Measurements from ENCODE around the gene PADI3.
"Not testable (repeated sequence)": the region's sequence is repeated elsewhere in the genome, so short reads cannot be mapped to it uniquely, and the experiment has no call there.

Gene PADI3

DNA sequence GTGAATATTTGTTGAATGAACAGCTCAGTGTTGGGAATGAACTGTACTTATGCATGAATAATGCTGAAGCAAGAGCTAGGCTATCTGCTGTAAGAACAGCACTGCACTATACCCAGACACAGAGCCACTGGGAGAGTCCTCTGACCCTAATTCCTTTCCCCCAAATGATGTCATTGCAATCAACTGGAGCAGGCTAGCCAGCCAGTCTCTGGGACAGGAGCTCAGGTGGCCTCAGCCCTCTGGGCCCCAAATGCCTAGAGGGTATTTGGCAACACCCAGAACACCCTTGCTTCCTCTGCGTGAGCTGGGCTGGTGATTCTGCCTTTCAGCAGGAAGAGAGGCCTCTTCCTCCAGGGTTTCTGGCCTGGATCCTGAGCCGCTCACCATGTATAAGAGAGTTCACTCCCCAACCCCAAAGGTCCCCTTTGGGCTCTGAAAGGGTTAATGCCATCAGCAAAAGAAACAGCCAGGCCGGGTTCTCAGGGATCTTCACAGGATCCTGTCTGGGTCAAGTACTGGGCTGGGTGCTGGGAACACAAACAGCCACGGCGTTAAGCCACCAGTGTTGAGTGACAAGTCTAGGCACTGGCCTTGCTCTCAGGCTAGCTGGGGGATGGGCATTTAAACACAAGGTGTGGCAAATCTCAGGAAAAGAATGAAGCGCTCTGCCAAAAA lies 55.4 kb downstream of the PADI3 start:
- no peak for DNase-seq (ENCODE audit: low read depth)

DNA sequence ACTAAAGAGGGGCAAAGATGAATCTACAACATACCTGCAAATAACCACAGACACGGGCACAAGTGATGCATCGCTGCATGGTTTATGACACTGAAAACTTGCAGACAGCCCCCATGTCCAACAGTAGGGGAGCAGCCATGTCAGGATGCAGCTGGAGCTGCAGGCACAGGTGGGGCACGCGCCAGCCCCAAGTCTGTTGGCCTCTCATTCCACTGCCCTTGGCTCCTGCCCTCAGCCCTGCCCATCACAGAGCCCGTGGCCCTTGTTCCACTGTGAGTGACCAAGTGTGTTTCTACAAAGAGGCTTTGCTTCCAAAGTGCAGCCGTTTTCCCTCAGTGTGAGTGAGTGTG lies 55.9 kb downstream of the PADI3 start:
- DNase-seq (ENCODE audit: low read depth): no peak

DNA sequence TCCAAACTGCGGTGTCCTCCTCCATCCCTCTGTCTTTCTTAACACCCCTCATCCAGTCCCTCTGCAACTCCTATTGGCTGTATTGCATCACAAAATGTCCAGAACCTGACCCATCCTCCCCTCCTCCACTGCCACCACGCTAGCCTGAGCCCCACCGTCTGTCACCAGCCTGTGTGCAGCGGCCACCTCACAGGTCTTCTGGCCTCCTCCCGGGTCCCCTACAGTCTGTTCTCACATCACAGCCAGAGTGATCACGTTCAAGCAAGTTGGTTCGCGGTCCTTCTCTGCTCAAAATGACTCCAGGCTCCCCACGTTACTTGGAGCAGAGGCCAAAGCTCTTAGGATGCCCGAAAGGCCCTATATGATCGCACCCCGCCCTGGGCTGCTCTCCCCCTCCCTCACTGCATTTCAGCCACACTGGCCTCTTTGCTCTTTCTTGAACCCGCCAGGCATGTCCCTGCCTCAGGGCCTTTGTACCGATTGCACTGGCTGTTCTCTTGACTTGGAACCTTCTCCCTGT lies 56.7 kb downstream of the PADI3 start:
- DNase-seq (ENCODE audit: low read depth): no peak

DNA sequence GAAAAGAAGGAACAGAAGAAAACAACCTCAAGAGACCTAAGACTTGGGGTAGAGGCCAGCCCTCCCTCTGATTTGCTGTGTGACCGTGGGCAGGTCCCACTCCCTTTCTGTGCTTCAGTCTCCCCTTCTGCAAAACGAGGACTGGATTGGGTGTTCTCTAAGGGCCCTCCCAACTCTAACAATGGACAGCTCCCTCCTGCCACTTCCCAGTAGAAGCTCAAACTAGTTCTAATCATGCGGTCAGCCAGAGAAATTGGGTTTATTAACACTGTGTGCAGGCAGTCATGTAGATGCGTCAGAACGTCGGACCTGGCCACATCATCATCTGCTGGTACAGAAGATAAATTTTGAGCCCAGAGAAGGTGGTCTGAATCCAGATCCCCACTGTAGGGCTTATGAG lies 57.5 kb downstream of the PADI3 start:
- DNase-seq (ENCODE audit: low read depth): no peak

DNA sequence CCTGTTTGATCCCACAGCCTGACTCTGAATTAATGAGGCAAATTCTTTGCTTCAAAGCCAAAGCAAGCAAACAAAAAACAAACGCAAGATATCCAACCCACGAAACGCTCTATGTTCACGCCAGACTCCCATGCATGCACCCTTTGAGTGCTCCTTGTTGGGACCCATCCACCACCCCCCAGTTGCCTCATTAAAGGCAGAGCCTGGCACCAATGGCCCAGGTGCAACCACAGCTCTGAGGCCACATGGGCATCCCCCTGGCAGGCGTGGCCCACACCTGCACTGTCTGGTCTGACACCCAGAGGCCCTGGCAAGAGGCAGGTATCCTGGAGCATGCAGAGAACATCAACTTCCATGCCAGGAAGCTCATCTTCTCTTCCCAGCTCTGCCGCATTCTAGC lies 58.0 kb downstream of the PADI3 start:
- DNase-seq (ENCODE audit: low read depth): no peak

DNA sequence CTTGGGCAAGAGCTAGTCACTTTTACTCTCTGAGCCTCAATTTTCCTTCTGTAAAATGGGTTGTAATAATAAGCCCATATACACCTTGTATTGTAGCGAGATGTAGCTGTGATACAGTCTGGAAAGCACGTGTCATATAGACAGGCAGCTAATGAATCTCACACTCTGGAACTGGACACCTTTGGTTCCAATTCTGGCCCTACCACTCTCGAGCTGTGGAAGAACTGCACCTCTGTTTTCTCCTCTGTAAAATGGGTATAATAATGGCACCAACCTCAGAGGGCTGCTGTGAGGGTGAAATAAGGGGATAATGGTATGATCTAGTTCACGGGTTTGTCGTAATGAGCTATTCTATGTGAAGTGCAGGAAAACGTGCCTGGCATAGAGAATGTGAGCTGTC lies 58.4 kb downstream of the PADI3 start:
- DNase-seq (ENCODE audit: low read depth): no peak

DNA sequence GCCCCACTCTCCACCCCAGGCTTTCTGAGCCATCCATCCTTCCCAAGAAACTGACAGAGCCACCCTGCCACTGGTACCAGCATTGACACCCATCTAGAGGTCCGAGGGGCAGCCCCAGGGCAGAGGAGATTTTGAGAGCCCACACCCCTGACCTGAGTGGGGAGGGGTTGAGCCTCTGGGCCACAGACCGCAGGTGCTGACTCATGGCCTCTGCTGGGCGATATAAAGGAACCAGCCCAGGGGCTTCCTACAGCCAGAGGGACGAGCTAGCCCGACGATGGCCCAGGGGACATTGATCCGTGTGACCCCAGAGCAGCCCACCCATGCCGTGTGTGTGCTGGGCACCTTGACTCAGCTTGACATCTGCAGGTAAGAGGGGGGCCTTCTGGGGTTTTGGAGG lies 59.0 kb downstream of the PADI3 start, which contains the start of gene PADI4:
TSS of gene PADI4 (plus strand) at position 252 of the 400 bp plus-strand sequence. CDS start at position 278, 26 bp downstream.
- no peak for DNase-seq (ENCODE audit: low read depth)

DNA sequence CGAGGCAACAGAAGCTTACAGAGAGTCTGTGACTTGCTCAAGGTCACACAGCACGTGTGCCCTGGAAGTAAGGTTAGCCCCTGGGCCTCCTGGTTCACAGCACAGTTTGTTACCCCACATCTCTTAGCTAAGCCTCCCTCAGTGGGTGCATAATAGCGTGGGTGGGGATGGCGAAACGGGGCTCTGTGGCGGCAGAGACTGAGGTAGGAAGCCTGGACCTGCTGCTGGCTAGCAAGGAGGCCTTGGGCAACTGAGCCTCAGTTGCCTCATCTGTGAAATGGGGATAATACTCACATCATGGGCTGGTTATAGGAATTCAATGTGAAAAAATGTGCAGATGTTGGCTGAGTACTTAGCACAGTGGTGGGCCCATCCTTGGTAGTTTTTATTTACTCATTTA lies 59.7 kb downstream of the PADI3 start:
- no peak for DNase-seq (ENCODE audit: low read depth)

DNA sequence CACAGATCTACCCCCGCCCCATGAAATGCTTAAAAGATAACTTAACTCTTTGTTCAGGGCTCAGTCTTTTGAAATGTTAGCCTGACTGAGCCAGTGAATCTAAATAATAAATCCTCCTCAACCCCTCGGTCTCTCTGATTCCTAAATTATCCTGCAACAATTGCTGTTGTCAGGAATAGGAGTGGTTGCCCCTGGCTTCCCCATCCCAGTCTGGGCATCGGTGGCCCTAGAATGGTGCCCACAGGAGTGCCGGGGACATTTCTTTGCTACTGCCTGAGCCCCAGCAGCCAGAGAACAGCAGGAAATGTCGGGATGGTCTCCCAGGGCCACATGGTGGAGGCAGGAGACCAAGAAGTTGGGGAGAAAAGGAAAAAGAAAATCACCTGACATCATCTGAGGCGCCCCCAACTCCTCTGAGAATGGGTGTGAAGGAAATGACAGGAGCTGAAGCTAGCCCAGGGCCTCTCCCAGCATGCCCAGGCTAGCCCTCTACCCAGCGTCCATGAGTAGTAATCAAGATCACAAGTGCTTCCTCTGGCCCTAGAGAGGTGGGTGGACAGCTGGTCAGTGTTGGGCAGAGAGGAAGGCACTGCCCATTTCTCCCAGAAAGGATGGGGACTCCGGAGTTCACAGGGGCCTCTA lies 60.6 kb downstream of the PADI3 start:
- DNase-seq (ENCODE audit: low read depth): no peak

DNA sequence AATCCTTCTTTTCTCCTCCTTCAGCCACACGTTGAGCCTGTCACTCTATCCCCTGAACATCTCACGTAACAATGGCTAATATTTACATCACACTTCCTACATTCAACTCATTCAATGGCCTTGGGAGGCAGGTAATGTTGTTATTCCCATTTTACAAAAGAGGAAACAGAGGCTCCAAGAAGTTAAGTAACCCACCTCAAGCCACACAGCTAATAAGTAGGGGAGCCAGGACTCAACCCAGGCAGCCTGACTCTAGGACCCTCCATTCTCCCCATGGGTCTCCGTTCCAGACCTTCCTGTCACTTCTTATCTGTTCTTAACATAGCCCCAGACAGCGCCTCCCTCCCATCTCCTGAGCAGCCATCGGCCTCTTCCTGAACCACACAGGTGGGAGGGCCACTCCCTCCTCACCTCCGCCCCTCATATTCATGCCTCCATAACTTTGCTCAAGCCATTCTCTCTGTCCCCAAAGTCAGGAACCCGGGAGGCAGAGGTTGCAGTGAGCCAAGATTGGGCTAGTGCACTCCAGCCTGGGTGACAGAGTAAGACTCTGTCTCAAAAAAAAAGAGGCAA lies 61.3 kb downstream of the PADI3 start:
- DNase-seq (ENCODE audit: low read depth): no peak

DNA sequence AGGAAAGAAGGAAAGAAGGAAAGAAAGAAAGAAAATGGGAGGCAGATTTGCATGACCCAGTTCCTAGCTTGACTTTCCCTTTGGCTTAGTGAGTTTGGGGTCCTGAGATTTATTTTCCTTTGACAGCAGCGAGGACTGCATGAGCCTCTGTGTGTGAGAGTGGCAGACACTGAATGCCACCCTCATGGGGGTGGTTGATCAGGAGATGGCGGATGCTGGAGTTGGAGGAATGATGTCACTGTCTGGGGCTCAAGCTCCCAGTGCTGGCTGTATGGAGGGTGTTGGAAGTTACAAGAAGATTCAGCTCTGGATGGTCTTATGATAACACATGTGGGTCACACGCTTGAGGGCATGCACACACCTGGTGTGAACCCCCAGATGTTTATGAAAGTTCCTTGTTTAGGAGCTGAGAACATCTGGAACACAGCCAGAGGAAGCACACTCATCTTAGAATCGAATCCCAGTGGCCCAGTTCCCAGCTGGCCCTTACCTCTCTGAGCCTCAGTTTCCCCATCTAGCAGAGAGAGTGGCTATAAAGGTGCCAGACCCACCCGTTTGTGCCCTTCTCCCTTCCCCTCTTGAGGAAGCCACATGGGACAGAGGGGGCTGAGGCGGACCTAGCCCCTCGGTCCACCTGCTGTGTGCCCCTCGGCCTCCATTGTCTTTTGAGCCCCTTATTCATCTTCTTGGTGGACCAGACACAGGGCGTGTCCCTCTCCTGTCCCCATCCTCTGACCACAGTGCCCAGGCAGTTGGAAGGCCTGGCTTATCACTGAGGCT lies 64.8 kb downstream of the PADI3 start:
- DNase-seq (ENCODE audit: low read depth): no peak

DNA sequence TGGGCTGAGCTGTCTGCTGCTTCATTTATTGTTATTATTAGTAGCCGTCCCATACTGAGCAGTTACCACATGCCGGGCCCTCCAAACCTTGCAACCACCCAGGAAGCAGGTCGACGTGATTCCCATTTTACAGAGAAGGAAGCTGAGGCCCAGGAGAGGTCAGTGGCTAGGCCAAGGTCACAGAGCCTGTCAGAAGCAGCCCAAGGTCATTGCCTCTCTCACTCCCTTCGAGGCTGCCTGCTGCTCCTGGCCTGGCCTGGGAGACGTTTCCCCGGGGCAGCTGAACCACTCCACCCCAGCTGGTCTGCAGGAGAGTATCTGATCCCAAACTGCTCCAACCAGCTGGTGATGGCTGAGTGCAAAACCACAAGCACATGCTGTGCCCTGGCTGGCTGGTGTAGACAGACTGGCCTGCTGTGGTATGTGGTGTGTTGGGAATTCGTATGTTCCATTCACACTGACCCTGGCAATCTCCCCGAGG lies 65.6 kb downstream of the PADI3 start:
- DNase-seq (ENCODE audit: low read depth): no peak

DNA sequence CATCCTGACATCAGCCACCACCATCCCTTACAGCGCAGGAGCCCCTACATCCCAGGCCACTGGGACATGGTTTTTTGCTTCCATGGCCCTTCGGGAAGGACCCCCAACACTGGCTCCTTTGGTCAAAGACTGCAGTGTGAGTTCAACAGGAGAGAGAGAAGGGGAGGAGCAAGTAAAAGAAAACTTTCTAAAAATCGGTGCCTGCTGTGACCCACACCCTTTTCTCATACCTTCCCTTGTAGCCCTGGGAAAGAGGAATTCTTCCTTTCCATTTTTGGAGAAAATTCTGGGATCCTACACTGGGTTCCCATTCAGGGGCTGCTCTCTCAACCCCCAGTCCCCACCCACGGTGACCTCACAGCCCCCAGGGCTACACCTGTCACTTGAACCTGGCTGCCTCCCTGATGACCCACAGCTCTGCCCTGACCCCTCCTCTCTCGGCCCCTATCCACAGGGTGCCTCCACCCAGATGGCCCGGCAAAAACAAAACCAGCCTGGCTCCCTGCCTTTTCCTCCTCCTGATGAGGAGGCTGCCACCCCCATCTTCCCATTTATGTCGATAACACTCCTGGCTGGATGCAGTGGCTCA lies 66.7 kb downstream of the PADI3 start:
- DNase-seq (ENCODE audit: low read depth): no peak

DNA sequence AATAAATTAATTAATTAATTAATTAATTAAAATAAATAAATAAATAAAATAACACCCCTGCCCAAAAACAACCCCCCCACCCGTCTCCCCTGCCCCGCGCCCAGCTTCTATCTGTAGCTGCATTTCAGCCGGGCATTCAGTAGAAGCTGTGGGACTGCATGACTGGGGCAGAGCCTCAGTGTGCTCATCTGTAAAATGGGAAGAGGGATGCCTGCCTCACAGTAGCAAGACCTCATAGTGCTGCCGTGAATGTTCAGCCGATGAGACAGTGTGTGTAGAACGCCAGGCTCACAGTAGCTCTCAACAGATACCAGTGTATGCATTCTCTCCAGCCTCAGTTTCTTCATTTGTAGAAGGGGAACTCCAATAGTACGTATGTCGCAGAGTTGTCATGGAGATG lies 67.8 kb downstream of the PADI3 start:
- no peak for DNase-seq (ENCODE audit: low read depth)

DNA sequence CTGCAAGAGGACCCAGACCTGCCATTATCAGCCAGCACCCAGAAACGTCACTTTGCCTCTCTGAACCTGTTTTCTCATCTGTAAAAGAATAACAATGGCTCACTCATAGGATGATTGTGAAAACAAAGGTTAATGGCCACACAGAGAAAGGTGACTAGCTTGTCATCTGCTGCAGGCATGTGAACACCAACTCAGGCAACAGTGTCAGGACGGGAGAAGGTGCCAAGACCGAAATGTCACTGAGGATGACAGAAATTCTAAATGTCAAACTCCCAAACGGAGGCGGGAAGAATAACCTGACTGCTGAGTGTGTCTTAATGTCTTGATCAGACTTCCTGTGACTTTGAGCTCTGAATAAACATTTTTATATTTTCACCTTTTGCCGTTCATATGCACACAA lies 69.4 kb downstream of the PADI3 start:
- DNase-seq (ENCODE audit: low read depth): no peak

DNA sequence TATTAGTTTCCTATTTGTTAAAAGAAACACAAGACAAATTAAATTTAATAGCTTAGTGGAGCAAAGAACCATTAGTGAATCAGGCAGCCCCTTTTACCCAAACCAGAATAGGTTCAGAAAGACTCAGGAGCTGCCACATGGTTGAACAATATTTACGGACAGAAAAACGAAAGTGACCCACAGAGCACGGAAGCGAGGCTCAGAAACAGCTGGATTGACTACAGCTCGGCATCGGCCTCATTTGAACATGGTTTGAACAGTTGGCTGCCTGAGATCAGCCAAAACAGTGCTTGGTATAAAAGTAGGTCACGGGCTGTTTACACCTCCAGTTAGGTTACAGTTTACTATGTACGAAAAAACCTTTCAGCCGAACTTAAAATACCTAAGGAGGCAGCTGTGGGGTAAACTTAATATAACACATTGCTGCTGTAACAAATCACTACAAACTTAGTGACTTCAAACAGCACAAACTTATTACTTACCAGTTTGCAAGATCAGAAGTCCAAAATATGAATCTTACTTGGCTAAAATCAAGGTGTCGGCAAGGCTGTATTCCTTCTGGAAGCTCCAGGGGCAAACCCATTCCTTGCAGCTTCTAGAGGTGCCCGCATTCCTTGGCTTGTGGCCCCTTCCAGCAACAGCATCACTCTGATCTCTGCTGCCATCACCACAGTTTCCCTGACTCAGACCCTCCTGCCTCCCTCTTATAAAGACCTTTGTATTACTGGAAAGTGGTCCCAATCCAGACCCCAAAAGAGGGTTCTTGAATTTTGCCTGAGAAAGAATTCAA lies 70.9 kb downstream of the PADI3 start:
- DNase-seq (ENCODE audit: low read depth): no peak

DNA sequence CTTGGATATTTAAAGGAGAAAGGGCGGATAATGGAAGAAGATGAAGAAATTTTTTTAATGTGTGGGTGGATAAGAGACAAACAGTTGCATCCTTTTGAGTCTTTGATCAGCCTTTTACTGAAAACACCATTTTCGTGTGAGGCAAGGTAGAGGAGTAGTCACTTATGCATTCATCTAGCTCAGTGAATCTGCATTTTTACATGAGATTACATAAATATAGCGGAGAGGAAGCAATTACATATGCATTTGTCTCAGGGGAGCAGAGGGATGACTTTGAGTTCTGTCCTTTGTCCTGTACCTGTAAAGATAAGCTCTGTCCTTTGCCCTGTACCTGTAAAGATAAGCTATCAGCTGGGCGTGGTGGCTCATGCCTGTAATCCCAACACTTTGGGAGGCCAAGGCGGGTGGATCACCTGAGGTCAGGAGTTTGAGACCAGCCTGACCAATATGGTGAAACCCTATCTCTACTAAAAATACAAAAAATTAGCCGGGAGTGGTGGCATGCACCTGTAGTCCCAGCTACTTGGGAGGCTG lies 73.0 kb downstream of the PADI3 start:
- DNase-seq (ENCODE audit: low read depth): not testable (repeated sequence)

DNA sequence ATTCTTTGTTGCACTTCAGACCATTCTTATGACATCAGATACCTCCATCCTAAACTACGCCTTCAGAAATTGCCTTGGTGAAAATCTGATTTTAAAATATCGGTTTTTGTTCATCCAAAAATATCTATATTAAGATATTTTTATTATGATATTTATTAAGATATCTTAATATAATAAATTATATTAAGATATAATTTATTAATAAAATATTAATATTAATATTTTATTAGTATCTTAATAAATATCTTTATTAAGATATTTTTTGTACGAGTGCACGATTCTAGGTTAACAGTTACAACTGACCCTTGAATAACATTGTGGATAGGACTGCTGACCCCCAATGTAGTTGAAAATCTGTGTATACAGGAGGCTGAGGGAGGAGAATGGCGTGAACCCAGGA lies 80.0 kb downstream of the PADI3 start:
- DNase-seq (ENCODE audit: low read depth): no peak

DNA sequence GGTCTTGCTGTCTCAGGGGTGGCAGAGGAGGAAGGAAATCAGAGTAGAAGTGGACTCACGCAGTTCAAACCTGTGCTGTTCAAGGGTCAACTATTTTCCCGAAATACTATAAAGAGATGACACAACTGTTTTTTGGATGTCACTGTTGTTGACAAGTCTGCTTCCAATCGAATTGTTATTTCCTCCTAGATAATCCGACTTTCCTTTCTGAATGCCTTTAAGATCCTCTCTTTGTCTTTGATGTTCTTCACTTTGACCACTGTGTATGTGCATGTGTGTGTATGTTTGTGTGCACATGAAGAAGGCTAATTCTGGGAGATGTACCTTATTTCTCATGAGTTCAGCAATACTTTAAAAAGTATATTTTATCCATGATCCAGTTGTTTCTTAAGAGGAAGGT lies 80.7 kb downstream of the PADI3 start:
- DNase-seq (ENCODE audit: low read depth): no peak

DNA sequence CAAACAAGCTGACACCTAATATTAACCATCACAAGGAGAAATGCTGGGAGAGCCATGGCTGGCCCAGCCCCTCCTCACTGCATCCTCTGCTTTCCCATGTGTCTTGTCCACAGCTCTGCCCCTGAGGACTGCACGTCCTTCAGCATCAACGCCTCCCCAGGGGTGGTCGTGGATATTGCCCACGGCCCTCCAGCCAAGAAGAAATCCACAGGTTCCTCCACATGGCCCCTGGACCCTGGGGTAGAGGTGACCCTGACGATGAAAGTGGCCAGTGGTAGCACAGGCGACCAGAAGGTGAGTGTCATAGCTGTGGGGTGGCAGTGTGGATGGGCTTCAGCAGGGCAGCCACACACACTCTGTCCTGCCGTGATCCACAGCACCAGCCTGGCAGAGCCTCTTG lies 82.0 kb downstream of the PADI3 start:
- DNase-seq (ENCODE audit: low read depth): no peak

DNA sequence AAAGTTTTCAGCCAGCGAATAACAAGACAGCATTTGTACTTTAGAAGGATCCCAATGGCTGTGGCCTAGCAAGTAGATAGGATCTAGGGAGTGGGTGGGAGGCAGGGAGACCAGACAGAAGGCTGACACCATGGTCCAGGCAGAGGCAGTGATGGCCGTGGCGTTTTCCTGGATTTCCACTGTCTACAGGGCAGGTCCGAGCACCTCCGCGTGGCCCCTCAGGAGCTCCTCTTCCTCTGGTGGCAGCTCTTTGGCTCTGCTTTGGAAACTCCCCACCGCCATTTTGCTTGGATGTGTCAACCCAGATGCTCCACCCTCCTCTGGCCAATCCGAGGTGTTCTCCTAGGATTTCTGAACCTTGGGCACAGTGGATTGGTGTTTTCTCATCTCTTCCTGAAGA lies 84.2 kb downstream of the PADI3 start:
- no peak for DNase-seq (ENCODE audit: low read depth)
